GM10266 (cell line): Measurements from ENCODE around the gene ZNF609.

Source experiments
- DNase-seq: peaks from one replicate; pipeline ENCODE4 v3.0.0; 2012; ENCODE audit errors: extremely low spot score
- CTCF ChIP-seq: IDR thresholded peaks from 2 replicates; pipeline ENCODE4 v1.5.1; 2012; ENCODE audit warnings: mild to moderate bottlenecking, low read depth; ENCODE audit not compliant: control insufficient read depth, insufficient read depth; ENCODE audit errors: missing control alignments

Gene ZNF609

GRCh38 chr15:64720188-64720587 lies 259.8 kb downstream of the ZNF609 start:
- no peak for TF ChIP-seq CTCF

GRCh38 chr15:64730151-64730550 lies 269.8 kb downstream of the ZNF609 start:
- TF ChIP-seq CTCF: no peak
- no peak for DNase-seq

More at GRCh38 chr15:64720188-64720587, 259.8 kb downstream of the ZNF609 start:
- no peak for DNase-seq

GRCh38 chr15:64731012-64731804 lies 270.8 kb downstream of the ZNF609 start:
- TF ChIP-seq CTCF: peak; percentile 80
- peak; percentile 75 for DNase-seq

GRCh38 chr15:64731805-64732151 lies 271.4 kb downstream of the ZNF609 start:
- TF ChIP-seq CTCF: no peak
- DNase-seq: no peak

- DNase-seq: no peak
- no peak for TF ChIP-seq CTCF
These were observed 271.9 kb downstream of the ZNF609 start for GRCh38 chr15:64732156-64732860.
